ENCODE results near the gene MPHOSPH9. TPM values are rescaled to one million over a fixed set of nuclear protein-coding genes. Genes with fewer than 3 reads are reported as not detected.

Gene MPHOSPH9
- total and polyA plus RNA-seq, 4 donors, result 4.9 to 51.0 (median 32.7) TPM

GRCh38 chr12:123233505-123234308 lies 766 bp upstream of the MPHOSPH9 start:
- Histone ChIP-seq H3K4me3 (ENCODE audit: low read depth in 1 of 3, low read length in 3 of 3) (peak overlapping the region; percentile 76 to 93 (median 91)), H3K27me3 (ENCODE audit: control insufficient read depth in 4 of 4, insufficient read depth in 4 of 4, low read length in 3 of 4) (no peaks in the 10 kb centered on the region), H3K9ac (ENCODE audit: low read depth in 1 of 2, low read length in 2 of 2) (peak overlapping the region; percentile 76 to 90), H3K9me3 (ENCODE audit: control insufficient read depth in 4 of 4, low read length in 3 of 4) (no peaks in the 10 kb centered on the region), H3K4me1 (ENCODE audit: control insufficient read depth in 4 of 4, insufficient read depth in 4 of 4, low read length in 3 of 4) (peaks cover 7 to 38% (median 32%) of the 10 kb centered on the region in 4 donors), H3K27ac (ENCODE audit: low read depth in 1 of 2, low read length in 2 of 2) (peak overlapping the region; percentile 81 to 97), H3K36me3 (ENCODE audit: control insufficient read depth in 4 of 4, insufficient read depth in 3 of 4, low read depth in 1 of 4, low read length in 3 of 4) (no peaks in the 10 kb centered on the region)
- no peak for DNase-seq (ENCODE audit: low spot score)
- TF ChIP-seq YY1 (IDR thresholded peaks at IDR 0.05), result no peak
- no peak for TF ChIP-seq FOXA2 (IDR thresholded peaks at IDR 0.05)
- peak; percentile 6 for TF ChIP-seq MAX (IDR thresholded peaks at IDR 0.05)
- 5% methylated on average over 42 of the region's 42 CpGs for WGBS

GRCh38 chr12:123232472-123232806 lies 502 bp downstream of the MPHOSPH9 start:
- peak overlapping the region; percentile 64 to 81 for H3K9ac ChIP-seq (ENCODE audit: low read depth in 1 of 2, low read length in 2 of 2)
- H3K9me3 ChIP-seq (ENCODE audit: control insufficient read depth in 4 of 4, low read length in 3 of 4), result no peaks in the 10 kb centered on the region
- H3K4me1 ChIP-seq (ENCODE audit: control insufficient read depth in 4 of 4, insufficient read depth in 4 of 4, low read length in 3 of 4), result peaks cover 9 to 42% (median 33%) of the 10 kb centered on the region in 4 donors
- no peaks in the 10 kb centered on the region for H3K27me3 ChIP-seq (ENCODE audit: control insufficient read depth in 4 of 4, insufficient read depth in 4 of 4, low read length in 3 of 4)
- peak overlapping the region; percentile 81 to 97 for H3K27ac ChIP-seq (ENCODE audit: low read depth in 1 of 2, low read length in 2 of 2)
- no peaks in the 10 kb centered on the region for H3K36me3 ChIP-seq (ENCODE audit: control insufficient read depth in 4 of 4, insufficient read depth in 3 of 4, low read depth in 1 of 4, low read length in 3 of 4)
- peak overlapping the region; percentile 79 to 84 (median 80) for H3K4me3 ChIP-seq (ENCODE audit: low read depth in 1 of 3, low read length in 3 of 3)
- under 1% methylated on average over 15 of the region's 15 CpGs for WGBS
- no peak for DNase-seq (ENCODE audit: low spot score)
- TF ChIP-seq YY1 (IDR thresholded peaks at IDR 0.05) (no peak), CTCF (IDR thresholded peaks at IDR 0.05; ENCODE audit: low read depth, low read length, missing input control) (no peak), FOXA1 (IDR thresholded peaks at IDR 0.05) (no peak), HNF4A (conservative IDR thresholded peaks at IDR 0.05) (no peak), TAF1 (conservative IDR thresholded peaks at IDR 0.05) (no peak)

- Histone ChIP-seq H3K9ac (ENCODE audit: low read depth in 1 of 2, low read length in 2 of 2) (peak overlapping the region in 1 of 2 donors; percentile 81), H3K36me3 (ENCODE audit: control insufficient read depth in 4 of 4, insufficient read depth in 3 of 4, low read depth in 1 of 4, low read length in 3 of 4) (no peaks in the 10 kb centered on the region), H3K4me1 (ENCODE audit: control insufficient read depth in 4 of 4, insufficient read depth in 4 of 4, low read length in 3 of 4) (peaks cover 9 to 42% (median 33%) of the 10 kb centered on the region in 4 donors), H3K4me3 (ENCODE audit: low read depth in 1 of 3, low read length in 3 of 3) (peak overlapping the region; percentile 79 to 84 (median 80)), H3K9me3 (ENCODE audit: control insufficient read depth in 4 of 4, low read length in 3 of 4) (no peaks in the 10 kb centered on the region), H3K27ac (ENCODE audit: low read depth in 1 of 2, low read length in 2 of 2) (peak overlapping the region; percentile 81 to 97), H3K27me3 (ENCODE audit: control insufficient read depth in 4 of 4, insufficient read depth in 4 of 4, low read length in 3 of 4) (no peaks in the 10 kb centered on the region)
- no peak for TF ChIP-seq FOXA2 (IDR thresholded peaks at IDR 0.05)
- no peak for TF ChIP-seq ATF3 (IDR thresholded peaks at IDR 0.05)
- TF ChIP-seq FOXA1 (IDR thresholded peaks at IDR 0.05), result no peak
- TF ChIP-seq TAF1 (conservative IDR thresholded peaks at IDR 0.05), result peak; percentile 37
- no peak for TF ChIP-seq MAX (IDR thresholded peaks at IDR 0.05)
- no peak for TF ChIP-seq NR2F2 (IDR thresholded peaks at IDR 0.05)
- no peak for TF ChIP-seq RAD21 (IDR thresholded peaks at IDR 0.05)
- TF ChIP-seq HNF4A (conservative IDR thresholded peaks at IDR 0.05), result peak; percentile 63 to 64
- peak; percentile 6 to 64 for TF ChIP-seq RXRA (IDR thresholded peaks at IDR 0.05)
- TF ChIP-seq YY1 (IDR thresholded peaks at IDR 0.05), result peak; percentile 4
- no peak for TF ChIP-seq REST (IDR thresholded peaks at IDR 0.05)
- no peak for TF ChIP-seq ZBTB33 (IDR thresholded peaks at IDR 0.05)
- TF ChIP-seq SP1 (IDR thresholded peaks at IDR 0.05), result peak; percentile 54
- TF ChIP-seq HNF4G (IDR thresholded peaks at IDR 0.05), result no peak
- TF ChIP-seq EGR1 (IDR thresholded peaks at IDR 0.05; ENCODE audit: low read depth in 2 of 2), result no peak
- no peak for DNase-seq (ENCODE audit: low spot score)
- WGBS, result 19% methylated on average over 5 of the region's 5 CpGs
These were observed 1.0 kb downstream of the MPHOSPH9 start for GRCh38 chr12:123231931-123232330.

Data from liver (tissue), 9 donors.